Esophagus squamous epithelium (tissue), 5 donors: ENCODE results near the gene MAP3K5. TPM values are rescaled to one million over a fixed set of nuclear protein-coding genes. Genes with fewer than 3 reads are reported as not detected.
"Not testable (repeated sequence)": the region's sequence is repeated elsewhere in the genome, so short reads cannot be mapped to it uniquely, and the experiment has no call there.

Experiments used
- DNase-seq: peaks from one replicate; lab custom pipeline; 2025; lab: John Stamatoyannopoulos, UW
- H3K27ac ChIP-seq, 4 donors: fragments of 200-600 bp; sonication (generic); one replicate each; pipeline ENCODE4 v1.5.1; 2016 to 2019; ENCODE audit warnings: mild to moderate bottlenecking in 1 of 4
- H3K27me3 ChIP-seq, 4 donors: fragments of 200-600 bp; sonication (generic); 1 replicate in 3 of 4; 2 replicates in 1 of 4; pipeline versions ENCODE4 v1.5.1 to v1.6.0; 2017 to 2021; ENCODE audit warnings: antibody characterized with exemption in 1 of 4
- H3K36me3 ChIP-seq, 3 donors: fragments of 200-600 bp; sonication (generic); one replicate each; pipeline ENCODE4 v1.5.1; 2016 to 2019
- H3K4me1 ChIP-seq, 3 donors: fragments of 200-600 bp; sonication (generic); one replicate each; pipeline ENCODE4 v1.5.1; 2017 to 2019
- H3K4me3 ChIP-seq, 4 donors: fragments of 200-600 bp; sonication (generic); 1 replicate in 3 of 4; 2 replicates in 1 of 4; pipeline ENCODE4 v1.5.1; 2016 to 2019; ENCODE audit warnings: mild to moderate bottlenecking in 2 of 4, moderate library complexity in 1 of 4
- H3K9me3 ChIP-seq, 3 donors: fragments of 200-600 bp; sonication (generic); one replicate each; pipeline ENCODE4 v1.5.1; 2016 to 2019
- POLR2A ChIP-seq, 4 donors: fragments of 450-650 bp; IDR thresholded peaks; one replicate each; pipeline ENCODE4 v1.6.1; 2017; ENCODE audit warnings: antibody characterized with exemption in 4 of 4, mild to moderate bottlenecking in 4 of 4, moderate library complexity in 3 of 4
- WGBS, 2 donors: methylation state at CpG; one replicate each; pipeline ENCODE4 v1.1.5; 2018; 5-methylcytosine and 5-hydroxymethylcytosine counted together
- intact Hi-C: fragments of 100-400 bp; cut with DNase I; formaldehyde crosslinking; loops from one replicate; pipeline ENCODE4 v1.15.0; 2022
- total RNA-seq, 4 donors: library from RNA; depleted of rRNA; stranded (reverse); fragments of >200 nt; gene quantifications; one replicate each; pipeline ENCODE4 v1.1.0, GENCODE V29; 2016
- TF ChIP-seq, protein P1 (sequence below), 6 experiments: fragments of 450-650 bp in 4 of 6; fragments of 200-600 bp in 2 of 6; sonication (generic) in 2 of 6; IDR thresholded peaks; one replicate each; pipeline ENCODE4 v1.5.1; 2016 to 2019; ENCODE audit warnings: antibody characterized with exemption in 6 of 6, mild to moderate bottlenecking in 4 of 6, moderate library complexity in 4 of 6
- donor health status: DM: yes; HTN: yes; CAD: no.

MAP3K5 gene
- total RNA-seq, 4 donors from 2014 or later = 9.2 to 22.9 (median 20.9) TPM

- WGBS, 2 donors = 71 to 74% methylated on average over 1 of the region's 1 CpG
- H3K9me3 ChIP-seq = no peaks in the 10 kb centered on the region
- DNase-seq = no peak
- TF ChIP-seq POLR2A (IDR thresholded peaks at IDR 0.05) = no peak
- TF ChIP-seq, protein P1, sequence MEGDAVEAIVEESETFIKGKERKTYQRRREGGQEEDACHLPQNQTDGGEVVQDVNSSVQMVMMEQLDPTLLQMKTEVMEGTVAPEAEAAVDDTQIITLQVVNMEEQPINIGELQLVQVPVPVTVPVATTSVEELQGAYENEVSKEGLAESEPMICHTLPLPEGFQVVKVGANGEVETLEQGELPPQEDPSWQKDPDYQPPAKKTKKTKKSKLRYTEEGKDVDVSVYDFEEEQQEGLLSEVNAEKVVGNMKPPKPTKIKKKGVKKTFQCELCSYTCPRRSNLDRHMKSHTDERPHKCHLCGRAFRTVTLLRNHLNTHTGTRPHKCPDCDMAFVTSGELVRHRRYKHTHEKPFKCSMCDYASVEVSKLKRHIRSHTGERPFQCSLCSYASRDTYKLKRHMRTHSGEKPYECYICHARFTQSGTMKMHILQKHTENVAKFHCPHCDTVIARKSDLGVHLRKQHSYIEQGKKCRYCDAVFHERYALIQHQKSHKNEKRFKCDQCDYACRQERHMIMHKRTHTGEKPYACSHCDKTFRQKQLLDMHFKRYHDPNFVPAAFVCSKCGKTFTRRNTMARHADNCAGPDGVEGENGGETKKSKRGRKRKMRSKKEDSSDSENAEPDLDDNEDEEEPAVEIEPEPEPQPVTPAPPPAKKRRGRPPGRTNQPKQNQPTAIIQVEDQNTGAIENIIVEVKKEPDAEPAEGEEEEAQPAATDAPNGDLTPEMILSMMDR (IDR thresholded peaks at IDR 0.05) = no peak
- peaks cover 6 to 43% (median 29%) of the 10 kb centered on the region in 3 donors for H3K4me1 ChIP-seq
- H3K27ac ChIP-seq = peak overlapping the region in 2 of 4 donors; percentile 12 to 34
- no peak overlapping the region for H3K4me3 ChIP-seq
- H3K36me3 ChIP-seq = no peaks in the 10 kb centered on the region
- intact Hi-C loops = no loop called here
- H3K27me3 ChIP-seq = no peaks in the 10 kb centered on the region
Measured at GRCh38 chr6:136718476-136718875, 73.8 kb downstream of the MAP3K5 start.

DNA sequence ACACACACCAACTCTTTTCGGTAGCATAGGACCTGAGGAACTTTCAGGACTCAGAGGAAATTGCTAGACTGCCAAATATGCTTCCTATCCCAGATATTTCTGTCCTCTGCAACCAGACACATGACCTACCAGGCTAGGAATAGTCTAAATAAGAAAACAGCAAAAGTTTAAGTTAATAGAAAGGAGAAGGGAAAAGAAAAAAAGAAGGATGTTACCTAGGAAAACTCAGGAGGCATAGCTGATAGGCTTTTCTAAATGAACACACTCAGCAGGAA is 74.6 kb downstream of the MAP3K5 start:
- peak overlapping the region in 2 of 4 donors; percentile 34 to 61 for H3K27ac ChIP-seq
- H3K9me3 ChIP-seq = no peaks in the 10 kb centered on the region
- H3K4me1 ChIP-seq = peaks cover 5 to 43% (median 29%) of the 10 kb centered on the region in 3 donors
- DNase-seq = no peak
- no peak for TF ChIP-seq POLR2A (IDR thresholded peaks at IDR 0.05)
- TF ChIP-seq, protein P1 (IDR thresholded peaks at IDR 0.05) = no peak
- no peaks in the 10 kb centered on the region for H3K27me3 ChIP-seq
- H3K36me3 ChIP-seq = no peaks in the 10 kb centered on the region
- intact Hi-C loops = no loop called here
- 14 to 36% methylated on average over 1 of the region's 1 CpG for WGBS, 2 donors
- H3K4me3 ChIP-seq = peak overlapping the region in 1 of 4 donors; percentile 24

DNA sequence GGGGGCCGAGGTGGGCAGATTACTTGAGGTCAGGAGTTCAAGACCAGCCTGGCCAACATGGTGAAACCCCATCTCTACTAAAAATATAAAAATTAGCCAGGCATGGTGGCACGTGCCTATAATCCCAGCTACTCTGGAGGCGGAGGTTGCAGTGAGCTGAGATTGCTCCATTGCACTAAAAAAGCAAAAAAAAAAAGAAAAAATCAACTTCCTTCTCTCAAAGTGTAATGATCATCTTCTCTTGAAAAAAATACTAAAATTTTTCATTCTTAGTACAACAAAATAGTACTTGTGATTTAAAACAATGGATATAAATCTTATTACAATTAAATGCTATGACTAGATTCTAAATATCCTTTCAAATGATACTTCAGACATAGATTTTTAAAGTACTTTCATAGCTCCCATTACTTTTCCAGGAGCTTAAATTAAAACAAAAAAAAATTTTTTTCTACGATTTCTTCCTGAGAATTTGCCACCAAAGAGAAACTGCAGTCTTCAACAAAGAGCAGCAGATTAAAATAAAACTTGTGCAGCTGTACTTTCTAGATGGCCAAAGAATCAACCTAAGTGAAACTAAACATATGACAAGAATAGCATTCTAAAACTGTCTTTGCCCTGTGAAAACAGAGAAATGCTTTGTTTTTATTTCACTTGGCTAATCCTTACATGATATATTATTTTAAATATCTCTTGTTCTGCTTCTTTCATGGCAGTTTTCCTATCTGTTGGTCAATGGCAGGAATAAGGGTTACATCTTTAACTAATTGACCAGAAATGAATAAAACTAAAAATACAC is 75.2 kb downstream of the MAP3K5 start:
- WGBS, 2 donors = 35 to 51% methylated on average over 4 of the region's 4 CpGs
- intact Hi-C loops = no loop called here
- H3K36me3 ChIP-seq = no peaks in the 10 kb centered on the region
- peaks cover 5 to 43% (median 29%) of the 10 kb centered on the region in 3 donors for H3K4me1 ChIP-seq
- H3K9me3 ChIP-seq = no peaks in the 10 kb centered on the region
- H3K27ac ChIP-seq = peak overlapping the region in 2 of 4 donors; percentile 34 to 61
- TF ChIP-seq POLR2A (IDR thresholded peaks at IDR 0.05) = no peak
- TF ChIP-seq, protein P1 (IDR thresholded peaks at IDR 0.05) = no peak
- no peaks in the 10 kb centered on the region for H3K27me3 ChIP-seq
- DNase-seq = no peak
- H3K4me3 ChIP-seq = peak overlapping the region in 1 of 4 donors; percentile 24

GRCh38 chr6:136712642-136713041 is 79.6 kb downstream of the MAP3K5 start:
- intact Hi-C loops, H3K36me3 ChIP-seq: not testable (repeated sequence)
- 75 to 81% methylated on average over 4 of the region's 4 CpGs for WGBS, 2 donors

DNA sequence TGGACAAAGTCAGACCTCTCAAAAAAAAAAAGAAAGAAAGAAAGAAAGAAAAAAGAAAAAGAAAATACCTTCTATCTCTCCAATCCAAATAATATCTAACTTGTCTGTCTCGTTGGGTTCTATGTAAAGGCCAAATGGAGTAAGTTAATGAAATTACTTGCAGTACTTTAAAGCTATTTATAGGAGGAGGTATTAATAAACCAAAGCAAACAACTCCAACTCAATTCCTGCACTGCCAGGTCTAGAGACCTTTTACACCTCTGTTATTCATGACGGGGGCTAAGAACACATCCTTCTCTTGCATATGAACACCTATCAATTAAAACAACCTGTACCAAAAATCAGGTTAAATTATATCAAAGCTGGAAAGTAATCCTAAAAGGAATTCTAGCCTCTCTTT is 80.6 kb downstream of the MAP3K5 start:
- Histone ChIP-seq H3K27ac (no peak overlapping the region), H3K27me3 (no peaks in the 10 kb centered on the region), H3K9me3 (no peaks in the 10 kb centered on the region), H3K4me3 (no peak overlapping the region), H3K36me3 (no peaks in the 10 kb centered on the region), H3K4me1 (peaks cover 5 to 23% (median 11%) of the 10 kb centered on the region in 3 donors)
- intact Hi-C loops = no loop called here
- TF ChIP-seq, protein P1 (IDR thresholded peaks at IDR 0.05) = no peak
- TF ChIP-seq POLR2A (IDR thresholded peaks at IDR 0.05) = no peak
- WGBS, 2 donors = 71 to 82% methylated on average over 2 of the region's 2 CpGs
- DNase-seq = no peak

More at GRCh38 chr6:136712642-136713041, 79.6 kb downstream of the MAP3K5 start:
- H3K4me1 ChIP-seq = peaks cover 5 to 33% (median 20%) of the 10 kb centered on the region in 3 donors
- not testable (repeated sequence) for DNase-seq, H3K9me3 ChIP-seq, H3K27ac ChIP-seq, H3K27me3 ChIP-seq, H3K4me3 ChIP-seq
